GM12864 (cell line): Measurements from ENCODE around the gene SEZ6L.
"Not testable (repeated sequence)": the region's sequence is repeated elsewhere in the genome, so short reads cannot be mapped to it uniquely, and the experiment has no call there.

Experiments
- DNase-seq: peaks from one replicate; pipeline ENCODE4 v3.0.0-alpha.2; 2011; ENCODE audit warnings: low read depth
- H3K4me3 ChIP-seq: 2 replicates; pipeline ENCODE4 v1.5.1; 2011; ENCODE audit warnings: mild to moderate bottlenecking, low read depth, low read length, control low read depth
- CTCF ChIP-seq: IDR thresholded peaks from 2 replicates; pipeline ENCODE4 v1.5.1; 2011; ENCODE audit warnings: low read depth, mild to moderate bottlenecking, moderate library complexity, low read length, control low read depth, inconsistent platforms; ENCODE audit errors: missing control alignments

SEZ6L gene

GRCh38 chr22:26399289-26399688 is 230.0 kb downstream of the SEZ6L start:
- no peak for DNase-seq
- no peak for TF ChIP-seq CTCF
- no peak overlapping the region for H3K4me3 ChIP-seq

- no peak for TF ChIP-seq CTCF
- DNase-seq, result no peak
- H3K4me3 ChIP-seq, result no peak overlapping the region
These were observed 232.5 kb downstream of the SEZ6L start for GRCh38 chr22:26401726-26402125.

DNA sequence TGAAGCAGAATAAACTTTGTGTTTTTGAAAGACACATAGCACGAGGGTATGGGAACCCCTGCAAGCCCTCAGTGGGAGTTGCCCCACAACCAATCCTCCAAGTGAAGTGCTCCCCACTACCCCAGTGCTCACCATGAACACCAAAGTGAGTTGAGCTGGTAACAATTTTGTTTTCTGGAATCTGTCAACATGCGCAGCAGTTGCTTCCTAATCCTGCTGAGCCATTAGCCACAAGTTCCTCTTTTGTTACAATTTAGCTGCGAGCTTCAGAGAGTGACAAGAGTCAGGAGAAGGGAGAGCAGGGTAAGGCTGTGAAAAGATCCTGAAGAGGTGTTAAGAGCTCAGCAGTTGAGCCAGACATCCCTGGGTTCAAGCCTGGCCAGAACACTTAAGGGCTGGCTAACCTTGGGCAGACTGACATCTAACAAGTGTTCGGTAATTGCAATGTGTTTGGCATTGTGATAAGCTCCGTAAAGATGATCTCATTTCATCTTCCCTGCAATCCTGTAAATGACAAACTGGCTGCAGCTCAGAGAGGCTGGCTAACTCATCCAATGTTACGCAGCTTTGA is 235.7 kb downstream of the SEZ6L start:
- no peak overlapping the region for H3K4me3 ChIP-seq
- no peak for DNase-seq
- TF ChIP-seq CTCF, result no peak

GRCh38 chr22:26406118-26406517 is 236.9 kb downstream of the SEZ6L start:
- no peak for TF ChIP-seq CTCF
- no peak overlapping the region for H3K4me3 ChIP-seq
- no peak for DNase-seq

- DNase-seq, H3K4me3 ChIP-seq: not testable (repeated sequence)
These were observed 239.4 kb downstream of the SEZ6L start for GRCh38 chr22:26408562-26409220.

DNA sequence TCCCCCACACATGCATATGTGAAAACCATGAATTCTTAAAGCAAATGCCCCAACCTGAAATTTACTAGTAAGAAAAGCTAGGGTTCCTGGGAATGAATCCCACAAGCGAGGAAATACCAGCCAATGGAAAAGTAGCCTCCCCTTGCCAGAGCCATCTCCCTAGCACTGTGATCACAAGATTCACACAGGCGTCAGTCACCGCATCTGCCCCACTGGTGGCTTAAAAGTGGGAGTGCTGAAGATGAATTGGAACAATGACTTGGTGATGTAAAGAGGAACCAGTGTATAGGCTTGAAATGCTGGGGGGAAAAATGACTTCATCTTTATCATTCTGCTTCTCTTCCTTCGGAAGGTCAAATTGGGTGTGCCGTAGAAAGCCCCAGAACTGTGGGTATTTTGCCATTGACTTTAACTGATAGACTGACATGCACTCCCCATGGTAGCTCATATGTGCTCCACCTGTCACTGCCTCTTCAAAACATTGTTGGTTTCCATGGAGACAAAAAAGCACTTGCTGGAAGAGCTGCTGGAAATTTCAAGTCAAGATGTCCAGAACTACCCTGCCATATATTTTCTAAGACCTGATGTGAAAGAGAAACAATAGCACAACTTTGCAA is 240.6 kb downstream of the SEZ6L start:
- no peak for TF ChIP-seq CTCF
- H3K4me3 ChIP-seq, result no peak overlapping the region
- DNase-seq, result no peak

- DNase-seq, result no peak
- no peak overlapping the region for H3K4me3 ChIP-seq
- TF ChIP-seq CTCF, result no peak
These were observed 241.1 kb downstream of the SEZ6L start for GRCh38 chr22:26410386-26410785.
